OCI-LY3 (cell line): Measurements from ENCODE around the gene RDH5.

Experiments used
- EZH2phosphoT487 ChIP-seq: fragments of 200-600 bp; shearing (Covaris generic); IDR thresholded peaks from 2 replicates; pipeline ENCODE4 v1.6.1; 2018; ENCODE audit warnings: antibody characterized with exemption, mixed run types, low read depth
- TF ChIP-seq, protein P1 (sequence below): fragments of 200-600, 300-600 bp; sonication (generic); IDR thresholded peaks from 2 replicates; pipeline ENCODE4 v1.5.1; 2014; ENCODE audit warnings: antibody characterized with exemption, low read length, low read depth

DNA sequence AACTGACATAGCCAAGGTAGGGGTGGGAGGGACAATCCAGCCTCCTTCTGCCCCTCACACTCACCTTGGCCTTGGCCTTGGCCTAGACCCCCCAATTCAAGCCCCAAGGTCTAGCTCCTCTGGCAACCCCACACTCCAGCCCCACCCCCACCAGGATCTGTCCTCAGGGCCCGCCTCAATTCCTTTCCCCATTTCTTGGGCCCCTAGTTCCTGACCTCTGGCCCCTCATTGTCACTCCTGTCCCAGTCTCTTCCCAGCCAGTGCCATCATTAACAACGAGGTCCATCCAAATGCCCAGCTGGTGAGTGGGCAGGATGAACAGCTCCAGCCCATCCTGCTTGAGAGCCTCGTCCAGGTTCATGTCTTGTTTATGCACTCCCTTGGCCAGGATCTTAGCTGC lies 15.9 kb downstream of the RDH5 start:
- TF ChIP-seq, protein P1, sequence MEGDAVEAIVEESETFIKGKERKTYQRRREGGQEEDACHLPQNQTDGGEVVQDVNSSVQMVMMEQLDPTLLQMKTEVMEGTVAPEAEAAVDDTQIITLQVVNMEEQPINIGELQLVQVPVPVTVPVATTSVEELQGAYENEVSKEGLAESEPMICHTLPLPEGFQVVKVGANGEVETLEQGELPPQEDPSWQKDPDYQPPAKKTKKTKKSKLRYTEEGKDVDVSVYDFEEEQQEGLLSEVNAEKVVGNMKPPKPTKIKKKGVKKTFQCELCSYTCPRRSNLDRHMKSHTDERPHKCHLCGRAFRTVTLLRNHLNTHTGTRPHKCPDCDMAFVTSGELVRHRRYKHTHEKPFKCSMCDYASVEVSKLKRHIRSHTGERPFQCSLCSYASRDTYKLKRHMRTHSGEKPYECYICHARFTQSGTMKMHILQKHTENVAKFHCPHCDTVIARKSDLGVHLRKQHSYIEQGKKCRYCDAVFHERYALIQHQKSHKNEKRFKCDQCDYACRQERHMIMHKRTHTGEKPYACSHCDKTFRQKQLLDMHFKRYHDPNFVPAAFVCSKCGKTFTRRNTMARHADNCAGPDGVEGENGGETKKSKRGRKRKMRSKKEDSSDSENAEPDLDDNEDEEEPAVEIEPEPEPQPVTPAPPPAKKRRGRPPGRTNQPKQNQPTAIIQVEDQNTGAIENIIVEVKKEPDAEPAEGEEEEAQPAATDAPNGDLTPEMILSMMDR, result no peak
- no peak for TF ChIP-seq EZH2phosphoT487
